ENCODE results near the gene VAV3. TPM values are rescaled to one million over a fixed set of nuclear protein-coding genes. Genes with fewer than 3 reads are reported as not detected.

Gene VAV3
- total and polyA plus RNA-seq, 12 donors = 1.1 to 8.5 (median 4.1) TPM

DNA sequence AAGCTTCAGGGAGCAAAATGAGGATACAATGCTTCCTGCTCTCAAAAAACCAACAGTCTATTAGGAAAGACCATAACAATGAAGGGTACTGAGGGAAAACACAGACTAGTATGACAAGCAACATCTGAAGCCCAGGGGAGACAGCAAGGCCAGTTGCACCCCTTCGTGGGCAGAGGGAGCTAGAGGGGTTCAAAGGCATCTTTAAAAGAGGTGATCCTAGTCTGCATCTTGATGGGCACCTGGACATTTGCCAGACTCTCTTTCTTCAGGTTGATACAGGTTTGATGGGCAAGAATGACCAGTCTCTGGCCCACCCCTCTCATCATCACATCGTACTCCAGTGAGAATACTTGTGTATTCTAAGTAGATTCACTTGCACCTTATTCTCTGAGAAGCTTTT, 177.7 kb downstream of the VAV3 start:
- Histone ChIP-seq H3K4me3 (no peak overlapping the region), H3K9me3 (replicated peaks in 1 of 3) (no peaks in the 10 kb centered on the region), H3K4me1 (replicated peaks in 1 of 2) (peaks cover 0 to 10% of the 10 kb centered on the region in 2 donors), H3K27ac (no peak overlapping the region), H3K27me3 (no peaks in the 10 kb centered on the region), H3K36me3 (replicated peaks in 1 of 2) (no peaks in the 10 kb centered on the region)
- TF ChIP-seq POLR2A (IDR thresholded peaks at IDR 0.05) = no peak
- TF ChIP-seq, protein P1, sequence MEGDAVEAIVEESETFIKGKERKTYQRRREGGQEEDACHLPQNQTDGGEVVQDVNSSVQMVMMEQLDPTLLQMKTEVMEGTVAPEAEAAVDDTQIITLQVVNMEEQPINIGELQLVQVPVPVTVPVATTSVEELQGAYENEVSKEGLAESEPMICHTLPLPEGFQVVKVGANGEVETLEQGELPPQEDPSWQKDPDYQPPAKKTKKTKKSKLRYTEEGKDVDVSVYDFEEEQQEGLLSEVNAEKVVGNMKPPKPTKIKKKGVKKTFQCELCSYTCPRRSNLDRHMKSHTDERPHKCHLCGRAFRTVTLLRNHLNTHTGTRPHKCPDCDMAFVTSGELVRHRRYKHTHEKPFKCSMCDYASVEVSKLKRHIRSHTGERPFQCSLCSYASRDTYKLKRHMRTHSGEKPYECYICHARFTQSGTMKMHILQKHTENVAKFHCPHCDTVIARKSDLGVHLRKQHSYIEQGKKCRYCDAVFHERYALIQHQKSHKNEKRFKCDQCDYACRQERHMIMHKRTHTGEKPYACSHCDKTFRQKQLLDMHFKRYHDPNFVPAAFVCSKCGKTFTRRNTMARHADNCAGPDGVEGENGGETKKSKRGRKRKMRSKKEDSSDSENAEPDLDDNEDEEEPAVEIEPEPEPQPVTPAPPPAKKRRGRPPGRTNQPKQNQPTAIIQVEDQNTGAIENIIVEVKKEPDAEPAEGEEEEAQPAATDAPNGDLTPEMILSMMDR (IDR thresholded peaks at IDR 0.05) = no peak
- WGBS, 4 donors = 83 to 93% (median 91%) methylated on average over 2 of the region's 2 CpGs
- DNase-seq = no peak
- intact Hi-C loops (cut with DNase I) = no loop called here

DNA sequence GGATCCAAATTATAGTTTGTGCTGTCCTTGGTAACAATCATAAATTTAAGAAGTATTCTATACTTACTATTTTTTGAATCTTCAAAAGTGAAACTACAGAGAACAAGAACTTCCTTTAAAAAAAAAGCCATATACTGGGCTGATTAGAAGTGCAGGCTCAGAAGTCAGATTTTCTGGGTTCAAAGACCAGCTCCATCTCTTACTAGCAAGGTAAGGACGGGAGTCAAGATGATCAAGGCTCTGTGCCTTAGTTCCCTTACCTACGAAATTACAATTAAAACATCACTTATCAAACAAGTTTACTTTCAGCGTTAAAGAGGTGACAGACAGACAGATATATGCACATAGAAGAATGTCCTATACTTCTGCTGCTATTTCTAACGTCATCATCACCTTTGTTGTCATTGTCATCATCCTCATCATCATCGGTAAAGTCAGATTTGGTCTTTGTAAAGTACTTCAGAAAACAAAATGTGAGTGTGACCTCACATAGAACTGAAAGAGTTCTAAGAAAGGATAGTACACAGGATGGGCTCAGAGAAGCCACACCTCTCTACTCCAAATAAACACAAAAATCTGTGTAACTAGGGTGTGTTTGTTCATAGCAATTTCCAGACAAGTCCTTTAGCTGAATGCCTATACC, 178.7 kb downstream of the VAV3 start:
- TF ChIP-seq, protein P1 (IDR thresholded peaks at IDR 0.05) = no peak
- no peak for TF ChIP-seq POLR2A (IDR thresholded peaks at IDR 0.05)
- DNase-seq = no peak
- 65 to 76% (median 72%) methylated on average over 5 of the region's 5 CpGs for WGBS, 4 donors
- intact Hi-C loops (cut with DNase I) = no loop called here
- Histone ChIP-seq H3K36me3 (replicated peaks in 1 of 2) (no peaks in the 10 kb centered on the region), H3K9me3 (replicated peaks in 1 of 3) (no peaks in the 10 kb centered on the region), H3K27ac (no peak overlapping the region), H3K4me3 (no peak overlapping the region), H3K27me3 (no peaks in the 10 kb centered on the region), H3K4me1 (replicated peaks in 1 of 2) (peaks cover 0 to 10% of the 10 kb centered on the region in 2 donors)

DNA sequence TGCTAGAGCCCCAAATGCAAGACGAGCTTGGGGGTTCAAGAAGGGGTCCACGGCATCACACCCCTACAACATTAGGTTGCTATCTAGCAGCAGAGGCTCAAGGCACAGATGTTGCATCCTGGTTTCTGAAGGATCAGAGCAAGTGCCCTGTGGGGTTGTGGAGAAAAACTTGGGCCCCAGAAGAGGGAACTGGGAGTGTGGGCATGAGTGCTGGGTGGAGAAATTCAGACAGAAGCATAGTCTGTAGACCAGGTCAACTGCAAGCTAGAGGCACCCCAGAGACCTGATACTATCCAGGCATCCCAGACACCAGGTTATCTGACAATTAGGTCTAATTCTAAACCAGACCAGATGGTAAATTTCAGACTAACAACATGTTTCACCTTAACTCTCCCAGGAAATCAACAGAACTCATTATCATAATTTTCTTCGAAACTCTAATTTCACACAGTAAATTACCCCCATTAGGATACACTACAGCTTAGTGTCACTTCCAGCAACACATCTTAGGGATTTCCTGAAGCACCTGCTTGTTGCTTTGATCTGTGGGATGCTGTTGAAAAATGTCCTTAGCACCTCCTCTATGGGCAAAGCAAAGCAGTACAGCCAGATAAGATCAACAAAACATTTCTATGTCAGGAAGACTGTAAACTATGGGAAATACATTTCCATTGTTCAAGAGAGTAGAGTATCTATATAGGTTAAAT, 179.3 kb downstream of the VAV3 start:
- Histone ChIP-seq H3K9me3 (replicated peaks in 1 of 3) (no peaks in the 10 kb centered on the region), H3K4me1 (replicated peaks in 1 of 2) (peaks cover 0 to 10% of the 10 kb centered on the region in 2 donors), H3K27me3 (no peaks in the 10 kb centered on the region), H3K4me3 (no peak overlapping the region), H3K36me3 (replicated peaks in 1 of 2) (no peaks in the 10 kb centered on the region), H3K27ac (no peak overlapping the region)
- DNase-seq = peak in 1 of 7 donors; percentile 3
- intact Hi-C loops (cut with DNase I) = no loop called here
- TF ChIP-seq, protein P1 (IDR thresholded peaks at IDR 0.05) = no peak
- 69 to 86% (median 84%) methylated on average over 3 of the region's 3 CpGs for WGBS, 4 donors

DNA sequence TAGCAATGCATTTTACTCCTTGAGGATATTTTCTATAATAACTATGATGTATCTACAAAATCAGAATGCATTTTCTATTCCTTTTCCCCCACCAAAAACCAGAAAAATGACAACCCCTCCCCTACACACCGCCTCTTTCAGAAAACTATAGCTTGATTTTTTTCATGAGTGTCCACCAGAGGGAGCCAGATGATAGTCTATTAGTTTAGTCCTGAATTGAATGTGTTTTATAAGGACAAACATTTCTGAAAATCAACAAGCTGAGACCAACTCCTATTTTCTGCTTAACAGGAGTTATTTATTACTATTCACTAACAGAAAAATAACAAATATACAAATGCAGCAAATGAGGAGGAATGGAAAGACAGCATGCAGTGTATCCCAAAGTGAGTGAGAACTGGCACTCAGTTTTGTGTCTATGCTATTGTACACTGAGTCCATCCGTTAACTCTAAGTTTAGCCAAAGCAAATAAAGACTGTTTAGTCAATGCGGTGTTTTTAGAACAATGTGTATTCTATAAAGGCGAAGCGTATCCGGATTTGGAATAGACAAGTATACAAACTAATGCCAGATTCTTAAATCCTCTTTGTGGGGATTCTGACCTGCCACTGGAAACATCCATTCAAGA, 182.6 kb downstream of the VAV3 start:
- no peaks in the 10 kb centered on the region for H3K27me3 ChIP-seq
- intact Hi-C loops (cut with DNase I) = loop anchor here (2.0 kb wide), 1 partner anchor 342 kb away; no protein-coding TSS in a partner anchor
- H3K9me3 ChIP-seq (replicated peaks in 1 of 3) = no peaks in the 10 kb centered on the region
- no peak overlapping the region for H3K27ac ChIP-seq
- TF ChIP-seq, protein P1 (IDR thresholded peaks at IDR 0.05) = peak; percentile 49 to 93 (median 78)
- no peak for TF ChIP-seq POLR2A (IDR thresholded peaks at IDR 0.05)
- whole genome bisulfite sequencing, 4 donors = 33 to 45% (median 42%) methylated on average over 6 of the region's 6 CpGs
- H3K36me3 ChIP-seq (replicated peaks in 1 of 2) = no peaks in the 10 kb centered on the region
- H3K4me1 ChIP-seq (replicated peaks in 1 of 2) = no peaks in the 10 kb centered on the region
- peak in 5 of 7 donors; percentile 29 to 63 (median 48) for DNase-seq
- no peak overlapping the region for H3K4me3 ChIP-seq

Measured in adrenal gland (tissue), 12 donors.